ENCODE results near the gene INIP.
"Not testable (repeated sequence)": the region's sequence is repeated elsewhere in the genome, so short reads cannot be mapped to it uniquely, and the experiment has no call there.

Gene INIP

GRCh38 chr9:112689161-112689740 is 28.7 kb downstream of the INIP start:
- in situ Hi-C loops (cut with MboI; ENCODE audit: low sequenced_read_pairs) = no loop called here

DNA sequence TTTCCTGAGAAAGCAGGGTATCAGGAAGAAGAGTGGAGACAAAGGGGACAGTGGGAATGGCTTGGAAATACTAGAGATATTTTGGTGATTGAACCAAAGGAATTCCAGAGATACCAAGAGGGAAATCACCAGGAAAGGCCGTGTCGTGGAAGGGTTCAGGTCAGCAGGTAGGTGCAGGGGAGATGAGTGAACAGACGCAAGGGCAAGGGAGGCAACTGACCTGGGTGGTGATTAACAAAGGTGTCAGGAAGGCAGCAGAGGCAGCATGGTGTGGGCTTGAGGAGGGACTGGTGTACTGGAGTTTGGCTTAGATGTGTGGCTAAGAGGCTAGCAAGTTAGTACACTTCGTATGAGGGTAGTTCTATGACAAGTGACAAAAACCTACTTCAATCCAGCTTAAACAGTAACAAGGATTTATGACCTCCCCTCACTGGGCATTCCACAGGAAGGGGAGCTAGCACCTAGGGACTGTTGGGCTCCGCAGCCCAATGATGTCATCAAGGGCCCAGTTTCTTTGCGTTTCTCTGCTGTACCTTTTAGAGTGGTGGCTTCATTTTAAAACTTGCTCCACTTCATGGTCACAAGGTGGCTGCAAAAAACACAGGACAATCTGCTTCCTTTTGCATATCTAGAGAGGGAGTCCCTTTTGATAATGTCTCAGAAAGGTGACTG is 37.0 kb downstream of the INIP start:
- in situ Hi-C loops (cut with MboI; ENCODE audit: low sequenced_read_pairs) = no loop called here

GRCh38 chr9:112677040-112677439 is 40.9 kb downstream of the INIP start:
- in situ Hi-C loops (cut with MboI; ENCODE audit: low sequenced_read_pairs) = no loop called here

DNA sequence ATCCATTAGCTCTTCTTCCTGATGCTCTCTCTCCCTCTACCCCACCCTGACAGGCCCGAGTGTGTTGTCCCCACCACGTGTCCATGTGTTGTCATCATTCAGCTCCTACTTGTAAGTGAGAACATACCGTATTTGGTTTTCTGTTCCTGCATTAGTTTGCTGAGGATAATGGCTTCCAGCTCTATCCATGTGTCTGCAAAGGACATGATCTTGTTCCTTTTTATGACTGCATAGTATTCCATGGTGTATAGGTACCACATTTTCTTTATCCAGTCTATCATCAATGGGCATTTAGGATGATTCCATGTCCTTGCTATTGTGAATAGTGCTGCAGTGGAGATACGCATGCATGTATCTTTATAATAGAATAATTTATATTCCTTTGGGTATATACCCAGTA is 44.7 kb downstream of the INIP start:
- in situ Hi-C loops (cut with MboI; ENCODE audit: low sequenced_read_pairs) = not testable (repeated sequence)

DNA sequence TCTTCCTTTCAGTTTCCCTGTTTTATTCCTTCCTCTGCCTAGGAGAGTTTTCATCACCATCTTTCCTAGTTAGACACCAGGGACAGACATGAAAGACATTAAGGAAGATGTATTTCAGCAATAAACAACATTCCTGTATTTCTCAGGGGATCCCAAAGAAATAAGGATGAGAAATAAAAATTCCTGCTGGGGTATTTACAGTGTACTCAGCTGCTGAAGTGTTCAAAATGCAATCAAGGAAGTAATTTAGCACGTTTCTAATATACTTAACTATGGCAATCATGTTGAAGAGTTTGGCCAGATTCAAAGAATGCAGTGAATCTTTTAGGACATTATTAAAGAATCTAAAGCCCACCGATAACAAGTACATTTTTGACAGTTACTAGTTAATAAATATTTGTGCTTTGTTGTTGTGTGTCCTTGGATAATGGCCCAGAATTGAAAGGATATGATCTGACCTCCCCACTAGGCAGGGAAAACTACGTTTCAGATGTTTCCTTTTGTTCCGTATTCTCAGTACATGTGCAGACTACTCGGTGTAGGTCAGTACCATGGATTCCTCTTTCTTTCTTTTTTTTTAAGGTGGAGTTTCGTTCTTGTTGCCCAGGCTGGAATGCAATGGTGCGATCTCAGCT is 46.8 kb downstream of the INIP start:
- in situ Hi-C loops (cut with MboI; ENCODE audit: low sequenced_read_pairs) = no loop called here

DNA sequence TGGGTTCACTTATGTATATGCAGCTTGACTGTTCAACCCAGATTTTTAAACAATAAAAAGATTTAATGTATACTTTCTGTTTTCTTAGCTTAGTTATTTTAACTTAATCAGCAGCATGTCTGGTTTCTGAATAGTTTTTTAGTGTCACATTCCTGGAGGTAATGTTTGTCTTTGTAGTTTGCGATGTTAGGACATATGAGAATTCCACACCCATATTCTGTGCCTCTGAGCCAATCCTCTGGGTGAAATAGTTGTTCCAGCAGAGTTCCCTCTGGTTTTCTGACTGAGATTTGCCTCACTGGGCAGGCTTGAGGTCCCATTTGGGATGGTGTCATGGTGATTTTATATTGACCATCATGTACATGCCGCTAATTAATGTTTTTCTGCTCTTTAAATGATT is 48.6 kb downstream of the INIP start:
- in situ Hi-C loops (cut with MboI; ENCODE audit: low sequenced_read_pairs) = no loop called here

GRCh38 chr9:112665347-112665746 is 52.6 kb downstream of the INIP start:
- in situ Hi-C loops (cut with MboI; ENCODE audit: low sequenced_read_pairs) = no loop called here

- in situ Hi-C loops (cut with MboI; ENCODE audit: low sequenced_read_pairs) = no loop called here
These were observed 53.4 kb downstream of the INIP start for GRCh38 chr9:112664531-112664930.

DNA sequence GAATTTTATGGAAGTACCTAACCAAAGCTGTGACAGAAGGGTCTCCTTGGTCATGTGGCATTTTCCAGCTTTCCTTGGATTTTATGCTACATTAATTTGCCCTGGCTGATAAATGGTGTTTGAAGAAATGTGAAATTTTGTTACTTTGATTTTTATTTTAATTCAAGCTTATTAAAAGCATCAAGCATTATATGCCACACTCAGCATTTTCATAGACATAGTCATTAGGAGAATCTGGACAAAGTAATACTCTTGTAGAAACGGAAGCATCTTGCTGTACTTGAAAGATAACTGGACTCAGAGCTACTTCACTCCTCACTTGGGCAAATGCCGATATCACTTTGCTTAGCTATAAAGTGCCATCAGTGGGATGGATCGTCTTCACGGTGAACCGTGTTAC is 54.2 kb downstream of the INIP start:
- in situ Hi-C loops (cut with MboI; ENCODE audit: low sequenced_read_pairs) = no loop called here

DNA sequence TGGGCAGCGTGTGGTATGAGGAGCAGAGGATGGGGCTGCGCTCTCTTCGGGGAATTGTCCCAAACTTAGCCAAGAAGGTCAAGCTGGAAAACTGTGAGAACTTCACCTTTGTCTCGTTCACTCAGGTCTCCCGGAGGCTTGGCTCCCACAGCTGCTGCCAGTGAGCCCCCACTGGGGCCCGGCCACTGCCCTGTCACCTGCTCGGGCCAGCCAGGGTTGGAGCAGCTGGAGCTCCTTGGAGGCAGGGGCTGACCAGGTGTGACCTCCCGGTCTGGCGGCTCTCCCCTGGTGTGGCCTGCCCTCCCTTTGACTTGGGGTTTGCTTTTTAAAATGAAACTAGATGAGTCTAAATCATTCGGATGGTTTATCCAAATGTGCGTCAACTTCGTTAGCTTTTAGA is 58.0 kb downstream of the INIP start:
- in situ Hi-C loops (cut with MboI; ENCODE audit: low sequenced_read_pairs) = no loop called here

- in situ Hi-C loops (cut with MboI; ENCODE audit: low sequenced_read_pairs) = no loop called here
These were observed 62.2 kb downstream of the INIP start for GRCh38 chr9:112655668-112656067.

DNA sequence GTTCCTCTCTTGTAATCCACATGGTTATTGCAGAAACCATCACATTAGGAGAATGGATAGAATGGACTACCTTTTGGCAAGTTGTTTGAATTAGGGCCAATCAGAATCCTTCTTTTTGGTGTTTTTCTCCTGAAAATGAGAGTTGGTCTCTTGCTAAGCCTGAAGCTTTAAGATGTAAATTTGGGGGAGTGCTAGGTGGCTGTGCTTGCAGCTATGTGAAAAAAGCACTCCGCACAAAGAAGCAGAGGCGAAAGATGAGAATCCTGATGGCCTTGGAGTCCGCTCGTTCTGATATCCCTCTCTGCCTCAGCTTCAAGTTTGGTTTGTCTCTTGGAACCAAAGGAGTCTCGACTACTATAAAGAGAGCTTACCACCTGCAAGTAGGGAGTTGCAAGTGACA is 63.6 kb downstream of the INIP start:
- in situ Hi-C loops (cut with MboI; ENCODE audit: low sequenced_read_pairs) = no loop called here

GRCh38 chr9:112648624-112649023 is 69.3 kb downstream of the INIP start:
- in situ Hi-C loops (cut with MboI; ENCODE audit: low sequenced_read_pairs) = no loop called here

GRCh38 chr9:112647596-112647995 is 70.3 kb downstream of the INIP start:
- in situ Hi-C loops (cut with MboI; ENCODE audit: low sequenced_read_pairs) = no loop called here

GRCh38 chr9:112642126-112642525 is 75.8 kb downstream of the INIP start:
- in situ Hi-C loops (cut with MboI; ENCODE audit: low sequenced_read_pairs) = no loop called here

GRCh38 chr9:112640311-112640710 is 77.6 kb downstream of the INIP start:
- in situ Hi-C loops (cut with MboI; ENCODE audit: low sequenced_read_pairs) = no loop called here
